ENCODE measurements around the gene PRAME.

Gene PRAME

GRCh38 chr22:22498267-22498666, 60.8 kb downstream of the PRAME start:
- TF ChIP-seq POLR2AphosphoS5 (IDR thresholded peaks at IDR 0.05; ENCODE audit: low read depth, low read length): no peak
- no peak for TF ChIP-seq TAF1 (IDR thresholded peaks at IDR 0.05; ENCODE audit: low read depth, low read length)
- DNase-seq (ENCODE audit: insufficient read length, low spot score) (no peak), FAIRE-seq (no peak)
